AG09309 (cell line): ENCODE data around the gene CAPN5.

ENCODE experiments used
- DNase-seq: peaks from one replicate; pipeline ENCODE4 v3.0.0-alpha.2; 2010; ENCODE audit warnings: low read depth
- H3K4me3 ChIP-seq: 2 replicates; pipeline ENCODE4 v1.5.1; 2011; ENCODE audit warnings: mild to moderate bottlenecking, low read depth, low read length, moderate library complexity; ENCODE audit not compliant: control insufficient read depth
- TF ChIP-seq, protein P1 (sequence below): IDR thresholded peaks from 2 replicates; pipeline ENCODE4 v1.5.1; 2011; ENCODE audit warnings: mild to moderate bottlenecking, low read depth, low read length, inconsistent platforms; ENCODE audit not compliant: insufficient read depth, control insufficient read depth; ENCODE audit errors: missing control alignments

The CAPN5 gene

GRCh38 chr11:77091146-77091940, 24.6 kb downstream of the CAPN5 start:
- TF ChIP-seq, protein P1, sequence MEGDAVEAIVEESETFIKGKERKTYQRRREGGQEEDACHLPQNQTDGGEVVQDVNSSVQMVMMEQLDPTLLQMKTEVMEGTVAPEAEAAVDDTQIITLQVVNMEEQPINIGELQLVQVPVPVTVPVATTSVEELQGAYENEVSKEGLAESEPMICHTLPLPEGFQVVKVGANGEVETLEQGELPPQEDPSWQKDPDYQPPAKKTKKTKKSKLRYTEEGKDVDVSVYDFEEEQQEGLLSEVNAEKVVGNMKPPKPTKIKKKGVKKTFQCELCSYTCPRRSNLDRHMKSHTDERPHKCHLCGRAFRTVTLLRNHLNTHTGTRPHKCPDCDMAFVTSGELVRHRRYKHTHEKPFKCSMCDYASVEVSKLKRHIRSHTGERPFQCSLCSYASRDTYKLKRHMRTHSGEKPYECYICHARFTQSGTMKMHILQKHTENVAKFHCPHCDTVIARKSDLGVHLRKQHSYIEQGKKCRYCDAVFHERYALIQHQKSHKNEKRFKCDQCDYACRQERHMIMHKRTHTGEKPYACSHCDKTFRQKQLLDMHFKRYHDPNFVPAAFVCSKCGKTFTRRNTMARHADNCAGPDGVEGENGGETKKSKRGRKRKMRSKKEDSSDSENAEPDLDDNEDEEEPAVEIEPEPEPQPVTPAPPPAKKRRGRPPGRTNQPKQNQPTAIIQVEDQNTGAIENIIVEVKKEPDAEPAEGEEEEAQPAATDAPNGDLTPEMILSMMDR: peak; percentile 96
- H3K4me3 ChIP-seq: no peak overlapping the region
- DNase-seq: no peak

DNA sequence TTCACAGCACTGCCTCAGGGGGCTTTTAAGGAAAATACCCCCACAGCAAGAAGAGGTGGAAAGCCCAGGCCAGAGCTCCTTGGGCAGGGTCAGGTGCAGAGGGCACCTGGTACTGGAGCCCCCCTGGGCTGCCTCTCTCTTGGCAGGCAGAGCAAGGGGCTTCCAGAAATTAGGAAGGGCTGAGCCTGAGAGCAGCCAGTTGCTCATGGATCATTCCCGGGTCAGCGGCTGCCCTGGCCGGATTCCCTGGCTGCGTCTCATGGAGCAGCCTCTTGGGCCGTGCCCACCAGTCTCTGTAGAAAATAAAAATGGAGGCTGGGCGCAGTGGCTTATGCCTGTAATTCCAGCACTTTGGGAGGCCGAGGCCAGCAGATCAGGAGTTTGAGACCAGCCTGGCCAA, 25.6 kb downstream of the CAPN5 start:
- DNase-seq: no peak
- no peak overlapping the region for H3K4me3 ChIP-seq
- TF ChIP-seq, protein P1: no peak

DNA sequence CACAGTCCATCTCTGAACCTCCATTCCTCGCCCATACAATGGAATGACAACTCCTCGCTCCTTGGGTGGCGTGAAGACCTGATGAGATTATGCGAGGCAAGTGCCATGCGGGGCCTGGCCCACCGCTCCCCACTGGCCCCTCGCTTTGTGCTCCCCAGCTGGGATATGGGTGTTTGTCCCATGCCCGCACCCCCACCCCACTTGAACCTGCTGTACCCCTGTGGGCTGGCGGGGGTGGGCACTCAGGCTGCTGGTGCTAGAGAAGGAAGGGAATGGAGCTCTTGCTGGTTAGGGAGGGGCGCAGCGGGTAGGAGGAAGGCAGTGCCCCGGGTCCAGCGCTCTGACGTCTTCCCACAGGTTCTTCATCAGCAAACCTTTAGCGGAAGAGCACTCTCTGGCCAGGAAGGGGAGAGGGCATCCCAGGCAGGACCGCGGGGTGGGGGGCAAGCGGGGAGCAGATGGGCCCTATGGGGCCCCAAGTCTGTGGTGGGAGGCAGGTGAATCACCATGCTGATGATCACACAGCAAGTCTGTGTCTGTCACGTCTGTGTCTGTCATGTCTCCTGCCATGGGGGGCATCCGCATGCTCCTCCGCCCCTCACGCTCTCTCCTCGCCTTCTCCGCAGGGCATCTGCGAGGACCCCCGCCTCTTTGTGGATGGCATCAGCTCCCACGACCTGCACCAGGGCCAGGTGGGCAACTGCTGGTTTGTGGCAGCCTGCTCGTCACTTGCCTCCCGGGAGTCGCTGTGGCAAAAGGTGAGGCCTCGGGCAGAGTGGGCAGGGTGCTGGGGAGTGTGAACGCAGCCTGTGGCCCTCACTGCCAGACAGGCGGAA, 26.5 kb downstream of the CAPN5 start:
- H3K4me3 ChIP-seq: no peak overlapping the region
- TF ChIP-seq, protein P1: no peak
- DNase-seq: no peak

DNA sequence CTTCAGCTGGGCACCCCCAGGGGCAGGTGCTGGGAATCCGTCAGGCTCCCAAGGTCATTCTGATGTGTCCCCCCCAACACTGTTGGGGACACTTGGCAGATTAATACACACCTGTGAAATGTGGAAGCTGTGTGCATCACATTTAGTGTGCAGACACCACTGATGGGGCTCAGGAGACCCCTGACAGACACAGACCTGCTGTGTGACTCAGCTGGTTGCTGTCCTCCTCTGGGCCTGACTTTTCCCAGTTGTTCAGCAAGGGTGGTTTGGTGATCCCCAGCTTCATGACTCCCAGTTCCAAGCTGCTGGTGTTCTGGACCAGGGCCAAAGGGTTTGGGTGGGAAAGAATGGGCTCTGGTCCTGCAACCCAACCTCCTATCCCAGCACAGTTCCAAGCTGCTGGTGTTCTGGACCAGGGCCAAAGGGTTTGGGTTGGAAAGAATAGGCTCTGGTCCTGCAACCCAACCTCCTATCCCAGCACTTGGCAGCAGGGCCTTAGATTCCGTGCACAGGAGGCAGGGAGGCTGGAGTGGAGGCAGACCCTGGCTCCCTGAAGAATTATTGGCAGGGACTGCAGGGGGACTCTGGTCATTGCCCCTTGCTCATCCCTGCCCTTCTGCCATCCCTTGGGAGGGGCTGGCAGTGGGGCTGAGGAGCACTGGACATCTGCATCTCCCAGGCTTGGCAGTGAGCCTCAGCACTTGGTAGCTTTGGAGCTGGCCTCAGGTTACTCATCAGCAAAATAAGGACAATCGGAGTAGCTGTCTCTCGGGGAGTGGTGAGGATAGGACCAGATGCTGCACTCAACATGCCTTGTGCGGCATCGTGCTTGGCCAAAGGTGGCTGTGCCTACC, 27.4 kb downstream of the CAPN5 start:
- TF ChIP-seq, protein P1: no peak
- H3K4me3 ChIP-seq: no peak overlapping the region
- no peak for DNase-seq

DNA sequence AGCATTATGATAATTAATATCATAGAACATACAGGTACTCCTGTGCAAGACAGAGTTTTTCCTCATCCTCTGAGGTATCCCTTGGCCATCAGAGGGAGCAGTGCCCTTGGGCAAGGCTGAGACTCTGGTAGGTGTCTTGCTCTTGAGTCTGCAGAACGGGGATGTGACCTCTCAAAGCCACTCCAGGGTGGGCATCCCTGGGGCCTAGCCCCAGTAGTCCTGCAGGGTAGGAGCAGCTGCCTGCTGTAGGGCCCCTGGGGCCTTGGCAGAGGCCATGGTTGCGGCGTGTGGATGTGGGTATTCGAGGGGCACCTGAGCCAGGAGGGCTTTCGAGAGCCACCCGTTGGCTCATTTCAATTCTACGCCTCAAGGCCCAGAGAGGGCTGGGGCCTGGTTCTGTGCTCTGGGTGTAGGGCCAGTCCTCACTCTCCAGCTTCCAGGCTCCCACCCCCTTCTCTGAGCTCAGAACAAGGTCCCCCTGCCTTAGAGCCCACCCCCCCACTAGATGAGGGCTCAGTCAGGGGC, 28.1 kb downstream of the CAPN5 start:
- TF ChIP-seq, protein P1: no peak
- no peak overlapping the region for H3K4me3 ChIP-seq
- DNase-seq: no peak
